HG03280 (cell line): ENCODE data around the gene CORT.
"Not testable (repeated sequence)": the region's sequence is repeated elsewhere in the genome, so short reads cannot be mapped to it uniquely, and the experiment has no call there.

ENCODE experiments used
- ATAC-seq: cut with Tn5 transposase; IDR thresholded peaks from one replicate; pipeline ENCODE4 v1.9.1; 2021; ENCODE audit warnings: mild to moderate bottlenecking, moderate library complexity; ENCODE audit not compliant: unreplicated experiment

The CORT gene

GRCh38 chr1:10437052-10437451, 12.8 kb upstream of the CORT start:
- ATAC-seq, result no peak

- ATAC-seq, result no peak
Observed at GRCh38 chr1:10438677-10439163, 11.1 kb upstream of the CORT start.

GRCh38 chr1:10440305-10440704, 9.5 kb upstream of the CORT start:
- ATAC-seq, result no peak

- no peak for ATAC-seq
Observed at GRCh38 chr1:10440794-10441193, 9.0 kb upstream of the CORT start.

- ATAC-seq, result no peak
Observed at GRCh38 chr1:10444248-10444647, 5.6 kb upstream of the CORT start.

- ATAC-seq, result no peak
Observed at GRCh38 chr1:10444795-10445397, 4.9 kb upstream of the CORT start.

GRCh38 chr1:10446790-10447422, 2.9 kb upstream of the CORT start:
- no peak for ATAC-seq

GRCh38 chr1:10450156-10450814, 454 bp downstream of the CORT start:
- no peak for ATAC-seq

- ATAC-seq, result no peak
Observed at GRCh38 chr1:10450836-10451235, 1.0 kb downstream of the CORT start.

GRCh38 chr1:10451287-10451686, 1.5 kb downstream of the CORT start:
- ATAC-seq, result no peak

GRCh38 chr1:10456048-10456447, 6.2 kb downstream of the CORT start:
- ATAC-seq, result no peak

- no peak for ATAC-seq
Observed at GRCh38 chr1:10456661-10457060, 6.8 kb downstream of the CORT start.

- not testable (repeated sequence) for ATAC-seq
Observed at GRCh38 chr1:10457462-10457861, 7.6 kb downstream of the CORT start.

- no peak for ATAC-seq
Observed at GRCh38 chr1:10457875-10458274, 8.0 kb downstream of the CORT start.

- ATAC-seq, result no peak
Observed at GRCh38 chr1:10459184-10459583, 9.4 kb downstream of the CORT start.

- ATAC-seq, result no peak
Observed at GRCh38 chr1:10467078-10467477, 17.2 kb downstream of the CORT start.

- no peak for ATAC-seq
Observed at GRCh38 chr1:10470043-10470442, 20.2 kb downstream of the CORT start.

GRCh38 chr1:10471411-10472219, 21.8 kb downstream of the CORT start:
- ATAC-seq, result no peak

- ATAC-seq, result peak; percentile 78
Observed at GRCh38 chr1:10472220-10473144, 22.7 kb downstream of the CORT start, which contains the start of gene DFFA. Gene DFFA, minus strand, starts transcription at chr1:10472529. Its CDS starts 71 bp downstream, at chr1:10472458.

GRCh38 chr1:10473145-10473765, 23.4 kb downstream of the CORT start:
- no peak for ATAC-seq
